Measurements from ENCODE around the gene AZGP1. TPM values are rescaled to one million over a fixed set of nuclear protein-coding genes. Genes with fewer than 3 reads are reported as not detected.
"Not testable (repeated sequence)": the region's sequence is repeated elsewhere in the genome, so short reads cannot be mapped to it uniquely, and the experiment has no call there.

The AZGP1 gene
- total and polyA plus RNA-seq, 11 donors = 31.8 to 214 (median 99.1) TPM

GRCh38 chr7:99958564-99959227 is 17.1 kb downstream of the AZGP1 start:
- DNase-seq = no peak
- no peak overlapping the region for H3K27ac ChIP-seq
- WGBS, 4 donors = 63 to 74% (median 67%) methylated on average over 9 of the region's 9 CpGs
- no peaks in the 10 kb centered on the region for H3K4me1 ChIP-seq
- TF ChIP-seq POLR2A (IDR thresholded peaks at IDR 0.05) = no peak
- TF ChIP-seq CTCF (IDR thresholded peaks at IDR 0.05) = no peak
- intact Hi-C loops (cut with DNase I) = no loop called here
- peaks cover 0 to 63% (median 25%) of the 10 kb centered on the region in 9 donors for H3K27me3 ChIP-seq
- H3K36me3 ChIP-seq = no peaks in the 10 kb centered on the region
- H3K9me3 ChIP-seq = no peaks in the 10 kb centered on the region
- no peak overlapping the region for H3K4me3 ChIP-seq
- no peak for ATAC-seq

- no peak for DNase-seq
- Histone ChIP-seq H3K9me3 (peaks cover 0 to 7% (median 0%) of the 10 kb centered on the region in 12 donors), H3K4me1 (no peaks in the 10 kb centered on the region), H3K27ac (no peak overlapping the region), H3K27me3 (peaks cover 0 to 30% (median 8%) of the 10 kb centered on the region in 9 donors), H3K4me3 (no peak overlapping the region), H3K36me3 (no peaks in the 10 kb centered on the region)
- no peak for ATAC-seq
- intact Hi-C loops (cut with DNase I) = no loop called here
- WGBS, 4 donors = 72 to 85% (median 85%) methylated on average over 6 of the region's 6 CpGs
- TF ChIP-seq CTCF (IDR thresholded peaks at IDR 0.05) (no peak), POLR2A (IDR thresholded peaks at IDR 0.05) (no peak)
These were observed 20.6 kb downstream of the AZGP1 start for GRCh38 chr7:99955247-99955646.

- H3K36me3 ChIP-seq; H3K4me1 ChIP-seq; ATAC-seq; DNase-seq; H3K9me3 ChIP-seq; H3K27ac ChIP-seq; H3K4me3 ChIP-seq; intact Hi-C loops (cut with DNase I): not testable (repeated sequence)
- WGBS, 4 donors = 86 to 93% (median 89%) methylated on average over 7 of the region's 7 CpGs
- H3K27me3 ChIP-seq = peaks cover 0 to 24% (median 2%) of the 10 kb centered on the region in 9 donors
These were observed 21.2 kb downstream of the AZGP1 start for GRCh38 chr7:99954643-99955042.

GRCh38 chr7:99953649-99954048 is 22.2 kb downstream of the AZGP1 start:
- WGBS, 4 donors = 67 to 76% (median 70%) methylated on average over 3 of the region's 3 CpGs
- H3K9me3 ChIP-seq = peaks cover 0 to 7% (median 0%) of the 10 kb centered on the region in 12 donors
- H3K27ac ChIP-seq = no peak overlapping the region
- H3K4me1 ChIP-seq = no peaks in the 10 kb centered on the region
- TF ChIP-seq CTCF (IDR thresholded peaks at IDR 0.05) (no peak), POLR2A (IDR thresholded peaks at IDR 0.05) (no peak)
- no peaks in the 10 kb centered on the region for H3K36me3 ChIP-seq
- intact Hi-C loops (cut with DNase I) = no loop called here
- H3K27me3 ChIP-seq = peaks cover 0 to 14% (median 0%) of the 10 kb centered on the region in 9 donors
- no peak for DNase-seq
- ATAC-seq = peak in 2 of 4 donors; percentile 24 to 62
- no peak overlapping the region for H3K4me3 ChIP-seq

GRCh38 chr7:99952649-99953048 is 23.2 kb downstream of the AZGP1 start:
- H3K9me3 ChIP-seq; H3K36me3 ChIP-seq; DNase-seq; H3K27ac ChIP-seq; H3K4me3 ChIP-seq; ATAC-seq; H3K4me1 ChIP-seq; H3K27me3 ChIP-seq; intact Hi-C loops (cut with DNase I): not testable (repeated sequence)
- 77 to 89% (median 81%) methylated on average over 4 of the region's 4 CpGs for WGBS, 4 donors

- H3K27ac ChIP-seq; H3K4me1 ChIP-seq; H3K36me3 ChIP-seq; H3K27me3 ChIP-seq; H3K9me3 ChIP-seq; ATAC-seq; intact Hi-C loops (cut with DNase I); DNase-seq; H3K4me3 ChIP-seq: not testable (repeated sequence)
- 87 to 91% (median 88%) methylated on average over 6 of the region's 6 CpGs for WGBS, 4 donors
These were observed 25.0 kb downstream of the AZGP1 start for GRCh38 chr7:99950819-99951218.
